Stimulated activated CD4-positive, alpha-beta T cell treated with anti-CD3 and anti-CD28 coated beads, TNF-alpha, amount 100 ng/mL, for 24 hours (primary cell): ENCODE data around the gene CFP.
"Not testable (repeated sequence)": the region's sequence is repeated elsewhere in the genome, so short reads cannot be mapped to it uniquely, and the experiment has no call there.

Experiments used
- DNase-seq, 3 experiments: peaks; one replicate each; pipeline ENCODE4 v3.0.0-alpha.2; 2020; ENCODE audit warnings: low read depth in 3 of 3

The CFP gene

DNA sequence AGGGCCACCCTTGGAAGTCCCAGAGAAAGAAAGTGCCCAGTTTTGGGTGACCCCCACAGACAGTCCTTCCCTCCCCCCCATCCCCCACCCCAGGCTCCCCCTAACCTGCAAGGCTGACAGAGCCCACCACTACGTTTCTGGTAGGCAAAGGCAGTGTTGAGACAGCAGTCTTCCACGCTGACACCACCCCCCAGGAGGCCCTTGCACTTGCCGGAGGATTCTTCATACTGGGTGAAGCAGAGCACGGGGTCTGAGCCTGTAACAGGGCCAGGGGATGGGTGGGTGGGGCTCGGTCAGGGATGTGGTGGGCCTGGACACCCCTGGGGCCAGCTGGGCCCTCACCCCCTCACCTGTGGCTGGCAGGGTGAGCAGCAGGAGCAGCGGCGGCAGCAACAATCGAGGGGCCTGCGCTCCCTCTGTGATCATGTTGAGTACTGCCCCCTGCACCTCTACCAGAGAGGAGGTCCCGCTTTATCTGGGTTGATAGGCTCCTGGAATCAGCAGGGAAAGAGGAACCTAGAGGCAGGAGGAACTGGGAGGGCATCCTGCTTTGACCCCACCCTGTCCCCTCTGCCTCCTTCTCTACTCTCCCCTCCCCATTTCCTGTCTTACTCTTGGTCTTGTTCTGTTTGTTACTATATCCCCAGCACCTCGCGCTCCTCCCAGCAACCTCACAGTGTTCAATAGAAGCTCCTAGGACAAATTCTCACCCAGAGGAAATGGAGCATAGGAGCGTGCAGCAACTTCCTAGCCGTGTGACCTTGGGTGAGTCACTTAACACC lies at the start of gene CFP:
Gene CFP (minus strand): TSS at position 512 of the 782 bp plus-strand sequence. CDS start 86 bp downstream, at position 426.
- no peak for DNase-seq

GRCh38 chrX:47675959-47676859 lies 46.5 kb upstream of the CFP start:
- not testable (repeated sequence) for DNase-seq

DNA sequence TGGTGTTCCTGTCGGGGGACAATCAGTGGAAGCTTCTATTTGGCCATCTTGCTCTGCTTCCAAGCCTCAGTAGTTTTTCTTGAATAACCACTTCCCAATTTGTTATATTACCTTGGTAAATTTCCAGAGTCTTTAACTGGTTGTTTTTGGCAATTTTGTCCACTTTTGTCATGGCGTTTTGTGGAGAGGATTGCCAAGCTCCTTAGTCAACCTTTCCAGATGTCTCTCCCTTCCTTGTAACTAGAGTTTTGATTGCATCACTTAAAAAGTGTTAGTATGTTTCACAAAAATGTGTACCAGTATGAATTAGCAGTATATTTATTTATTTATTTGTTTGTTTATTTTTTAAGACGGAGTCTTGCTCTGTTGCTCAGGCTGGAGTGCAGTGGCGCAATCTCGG lies 45.0 kb upstream of the CFP start:
- no peak for DNase-seq

DNA sequence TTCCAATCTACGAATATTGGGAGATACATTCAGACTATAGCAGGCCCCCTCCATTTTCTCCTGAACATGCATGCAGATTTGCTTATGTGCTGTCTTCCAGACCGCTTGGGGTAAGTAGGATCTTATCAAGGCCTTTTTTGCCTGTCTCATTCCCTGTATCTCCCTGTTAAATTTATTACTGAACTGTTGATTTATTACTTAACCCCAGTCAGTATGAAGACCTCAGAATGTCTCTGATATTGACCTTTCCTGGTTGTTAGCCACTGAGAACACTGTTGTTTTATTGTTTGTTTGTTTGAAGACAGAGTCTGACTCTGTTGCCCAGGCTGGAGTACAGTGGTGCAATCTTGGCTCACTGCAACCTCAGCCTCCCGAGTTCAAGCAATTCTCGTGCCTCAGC lies 36.1 kb upstream of the CFP start:
- DNase-seq = not testable (repeated sequence)

DNA sequence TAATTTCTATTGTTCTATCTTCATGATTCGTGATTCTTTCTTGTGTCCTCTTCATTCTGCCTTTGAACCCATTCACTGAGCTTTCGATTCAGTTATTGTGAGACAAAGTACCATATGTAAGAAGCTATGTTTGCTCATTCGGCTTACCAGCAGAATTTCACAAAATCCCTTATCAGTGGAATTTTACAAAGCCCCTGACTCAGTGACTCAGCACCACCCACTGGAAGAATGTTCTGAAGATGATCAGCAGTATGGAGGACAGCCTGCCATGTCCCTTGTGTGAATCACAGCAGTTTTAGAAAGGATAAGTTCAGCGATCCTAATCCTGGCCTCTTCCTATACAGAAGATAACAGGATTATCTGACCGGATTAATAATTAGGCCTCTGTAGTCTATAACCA lies 35.0 kb upstream of the CFP start:
- DNase-seq = no peak

DNA sequence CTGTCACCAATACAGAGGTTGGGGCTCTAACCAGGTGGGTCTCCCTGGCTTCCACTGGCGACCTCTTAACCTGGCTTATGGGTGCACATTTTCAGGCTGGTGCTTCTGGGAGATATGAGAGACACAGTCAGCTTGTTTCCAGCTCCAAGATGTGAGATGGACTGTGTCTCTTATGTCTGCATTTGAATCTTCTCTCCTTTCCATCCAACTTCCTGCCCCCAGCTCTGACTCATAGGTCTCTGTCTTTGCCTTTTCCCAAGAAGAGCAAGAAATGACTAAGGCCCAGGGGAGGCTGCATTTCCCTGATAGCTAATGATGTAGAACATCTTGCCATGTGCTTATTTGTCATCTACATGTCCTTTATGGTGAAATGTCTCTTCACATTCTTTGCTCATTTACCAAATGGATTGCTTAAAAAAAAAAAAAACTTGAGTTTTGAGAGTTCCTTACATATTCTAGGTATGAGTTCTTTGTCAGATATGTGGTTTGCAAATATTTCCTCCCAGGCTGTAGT lies 32.5 kb upstream of the CFP start:
- peak in 2 of 3 experiments; percentile 27 to 49 for DNase-seq

- no peak for DNase-seq
Observed at GRCh38 chrX:47661539-47661938, 31.8 kb upstream of the CFP start.

- DNase-seq = no peak
Observed at GRCh38 chrX:47659421-47659726, 29.6 kb upstream of the CFP start.

DNA sequence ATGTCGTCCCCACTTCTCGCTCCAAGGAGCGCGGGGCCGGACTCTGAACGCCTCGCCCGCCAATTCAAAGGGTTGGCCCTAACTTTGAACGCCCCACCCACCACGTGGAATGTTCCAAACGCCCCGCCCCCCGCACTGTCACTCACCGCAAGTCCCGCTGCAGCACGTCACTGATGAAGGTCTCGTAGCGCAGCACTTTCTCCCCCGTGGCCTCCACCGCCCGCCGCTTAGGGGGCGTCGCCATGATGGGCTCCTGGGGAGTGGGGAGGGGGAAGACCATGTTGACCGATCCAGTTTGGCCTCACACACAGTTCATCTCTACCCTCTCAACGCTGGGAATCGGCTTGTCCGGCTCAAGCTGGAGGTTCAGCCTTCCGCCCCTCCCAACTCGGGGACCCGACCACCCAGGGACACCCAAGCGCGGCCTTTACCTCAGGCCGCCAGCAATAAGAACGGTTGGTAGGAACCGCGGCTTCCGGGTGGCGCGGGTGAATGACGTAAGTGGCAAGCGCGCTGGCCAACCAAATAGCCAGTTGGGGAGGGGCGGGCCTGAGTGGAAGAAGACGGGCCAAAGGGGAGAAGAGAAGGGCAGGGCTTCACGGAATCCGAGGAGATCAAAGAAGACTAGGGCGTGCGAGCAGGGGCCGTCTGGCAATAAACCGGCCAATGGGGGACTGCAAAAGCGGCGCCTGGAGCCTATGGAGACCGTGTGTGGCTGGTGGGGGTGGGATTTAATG lies 29.1 kb upstream of the CFP start, which contains the start of gene UXT:
Gene UXT (minus strand): TSS at position 497 of the 737 bp plus-strand sequence. CDS start 253 bp downstream, at position 244.
- DNase-seq = peak; percentile 83 to 91 (median 86)

DNA sequence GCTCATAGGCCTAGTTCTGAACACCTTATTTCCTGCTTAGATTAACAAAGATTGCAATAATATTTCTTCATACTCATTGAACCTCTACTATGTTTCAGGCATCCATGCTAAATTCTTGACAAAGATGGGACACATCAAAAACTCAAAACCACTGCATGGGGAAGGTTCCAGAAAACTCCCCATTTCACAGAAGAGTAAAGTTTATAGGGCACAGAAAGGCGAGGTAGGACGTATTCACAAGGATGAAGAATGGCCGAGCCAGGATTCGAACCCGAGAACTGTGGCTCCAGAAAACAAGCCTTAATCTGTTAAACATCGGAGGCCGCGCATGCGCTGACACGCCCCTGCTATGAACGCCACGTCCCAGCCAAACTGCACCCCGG lies 28.6 kb upstream of the CFP start:
- DNase-seq = no peak

- DNase-seq = no peak
Observed at GRCh38 chrX:47651043-47651905, 21.5 kb upstream of the CFP start.

DNA sequence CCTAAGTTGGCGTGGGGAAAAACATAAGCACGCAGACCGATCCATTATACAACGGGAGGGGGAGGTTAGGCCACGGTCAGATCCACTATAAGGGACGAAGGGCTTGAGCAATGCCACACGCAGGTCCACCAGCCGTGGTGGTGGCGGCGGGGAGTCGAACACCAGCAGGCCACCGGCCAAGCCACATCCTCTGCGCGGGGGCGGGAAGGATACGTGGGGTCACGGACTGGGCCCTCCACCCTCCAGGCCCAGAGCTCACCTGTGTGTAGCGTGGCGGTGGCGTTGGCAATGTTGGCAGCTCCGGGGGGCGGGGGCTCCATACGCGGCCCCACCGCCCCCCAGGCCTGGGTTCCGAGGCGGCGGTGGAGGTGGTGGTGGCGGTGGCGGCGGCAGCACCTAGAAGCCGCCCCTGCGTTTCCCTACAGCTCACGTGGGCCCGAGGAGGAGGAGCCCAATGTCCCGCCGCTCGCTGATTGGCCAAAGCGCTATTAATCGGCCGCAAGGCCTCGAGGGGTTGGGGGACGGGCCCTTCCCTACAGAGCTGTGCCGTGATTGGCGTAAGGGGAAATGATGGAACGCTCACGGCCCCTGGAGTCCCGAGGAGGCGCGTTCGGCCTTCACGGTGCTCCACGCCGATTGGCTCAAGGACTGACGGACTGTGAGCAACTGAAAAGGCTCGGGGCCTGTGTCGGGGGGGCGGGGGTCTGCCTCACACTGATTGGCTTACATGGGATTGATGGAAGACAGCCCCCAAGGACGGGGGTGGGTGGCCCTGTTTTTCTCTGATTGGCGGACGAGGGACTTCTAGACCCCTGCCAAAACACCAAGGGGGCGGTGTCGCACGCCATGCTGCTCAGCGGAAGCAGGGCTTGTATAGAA lies 20.7 kb upstream of the CFP start, which contains the start of gene ELK1:
Gene ELK1 (minus strand): TSS at position 400 of the 879 bp plus-strand sequence. CDS start 9,122 bp downstream, outside the sequence.
- peak; percentile 77 to 86 (median 77) for DNase-seq

DNA sequence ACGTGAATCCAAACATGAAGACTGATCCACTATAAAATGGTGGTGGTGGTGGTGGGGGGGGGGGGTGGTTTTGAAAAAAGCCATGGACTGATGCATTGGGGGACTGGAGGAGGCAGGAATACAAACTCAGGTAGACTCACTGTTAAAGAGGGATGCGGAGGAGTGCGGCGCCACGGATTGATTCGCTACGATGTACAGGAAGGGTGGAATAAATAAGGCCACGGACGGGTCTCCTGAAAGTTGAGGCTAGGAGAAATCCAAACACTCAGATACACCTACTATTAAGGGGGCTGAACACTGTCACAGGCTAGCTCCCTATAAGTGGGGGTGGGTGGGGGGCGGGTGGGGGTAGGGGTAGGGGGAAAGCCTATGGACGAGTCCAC lies 20.0 kb upstream of the CFP start:
- no peak for DNase-seq

- no peak for DNase-seq
Observed at GRCh38 chrX:47649271-47649670, 19.5 kb upstream of the CFP start.

- DNase-seq = no peak
Observed at GRCh38 chrX:47648376-47648775, 18.6 kb upstream of the CFP start.

GRCh38 chrX:47646636-47647035 lies 16.9 kb upstream of the CFP start:
- no peak for DNase-seq

- DNase-seq = no peak
Observed at GRCh38 chrX:47645530-47645929, 15.8 kb upstream of the CFP start.

DNA sequence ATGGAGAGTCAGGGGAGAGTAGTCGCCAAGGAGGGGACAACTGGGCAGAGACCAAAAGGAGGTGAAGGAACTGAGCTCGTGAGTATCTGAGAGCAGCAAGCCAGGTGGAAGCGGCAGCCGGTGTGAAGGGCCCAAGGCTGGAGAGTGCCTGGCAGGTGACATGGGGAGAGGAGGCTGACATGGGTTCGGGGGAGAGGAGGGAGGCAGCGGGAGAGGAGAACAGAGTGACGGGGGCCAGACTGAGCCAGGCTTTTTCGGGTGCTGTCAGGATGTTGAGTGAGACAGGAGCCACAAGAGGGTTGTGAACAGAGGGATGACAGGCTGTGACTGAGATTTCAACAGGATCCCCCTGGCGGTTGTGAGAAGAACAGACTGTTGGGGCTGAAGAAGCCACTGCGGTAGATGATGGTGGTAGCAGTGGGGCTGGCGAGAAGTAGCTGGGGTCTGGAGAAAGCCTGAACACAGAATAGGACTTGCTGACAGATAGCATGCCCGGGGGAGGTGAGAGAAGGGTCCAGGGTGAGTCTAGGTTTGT lies 14.9 kb upstream of the CFP start:
- no peak for DNase-seq

GRCh38 chrX:47643926-47644325 lies 14.2 kb upstream of the CFP start:
- no peak for DNase-seq

DNA sequence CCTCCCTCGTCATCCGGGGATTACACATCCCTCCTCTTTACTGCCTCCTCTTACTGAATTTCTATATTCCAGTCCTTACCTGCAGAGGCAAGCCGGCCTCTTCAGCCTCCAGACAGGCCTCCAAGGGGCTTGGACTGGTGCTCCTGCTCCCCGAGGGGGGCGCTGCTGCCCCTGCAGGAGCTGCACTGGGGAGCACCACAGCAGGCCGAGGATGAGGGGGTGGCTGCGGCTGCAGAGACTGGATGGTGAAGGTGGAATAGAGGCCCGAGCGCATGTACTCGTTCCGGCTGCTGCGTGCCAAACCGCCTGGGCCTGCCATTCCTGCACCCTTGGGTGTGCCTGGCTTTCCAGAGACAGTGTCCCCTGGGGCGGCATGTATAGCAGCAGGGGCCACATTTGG lies 9.1 kb upstream of the CFP start:
- no peak for DNase-seq
